Measurements from ENCODE around the gene FHAD1. TPM values are rescaled to one million over a fixed set of nuclear protein-coding genes. Genes with fewer than 3 reads are reported as not detected.

The FHAD1 gene
- total RNA-seq, 2 experiments from 2014 or later, result not detected

GRCh38 chr1:15407580-15407979 lies 160.6 kb downstream of the FHAD1 start:
- H3K4me1 ChIP-seq (ENCODE audit: insufficient read depth, low read length), result peaks cover 48% of the 10 kb centered on the region
- ATAC-seq (ENCODE audit: poor library complexity) (no peak), DNase-seq (peak in 1 of 14 experiments; percentile 56)
- H3K36me3 ChIP-seq (ENCODE audit: insufficient read depth, low read length), result peaks cover 2% of the 10 kb centered on the region
- Mint-ChIP-seq H3K27ac (peak overlapping the region; percentile 94), H3K9me3 (no peaks in the 10 kb centered on the region), H3K4me3 (peak overlapping the region; percentile 74), H3K27me3 (no peaks in the 10 kb centered on the region), H3K4me1 (ENCODE audit: low read depth) (peaks cover 26% of the 10 kb centered on the region), H3K36me3 (ENCODE audit: low read depth) (peaks cover 5% of the 10 kb centered on the region)
- H3K9me3 ChIP-seq (ENCODE audit: control insufficient read depth in 1 of 2, insufficient read depth in 1 of 2, low read length in 2 of 2), result no peaks in the 10 kb centered on the region
- H3K27me3 ChIP-seq (ENCODE audit: control insufficient read depth in 1 of 2, insufficient read depth in 2 of 2, low read length in 2 of 2), result no peaks in the 10 kb centered on the region
- CTCF ChIA-PET, result interaction anchor here (1.0 to 1.8 kb wide), 2 partner anchors 23 to 24 kb away, joined by 4 to 6 read pairs; no protein-coding TSS in a partner anchor
- POLR2A ChIA-PET, result no interaction called here
- TF ChIP-seq CTCF (IDR thresholded peaks at IDR 0.05), result no peak
- intact Hi-C loops (cut with DNase I, micrococcal nuclease), result no loop called here
- H3K4me3 ChIP-seq (ENCODE audit: low read length), result no peak overlapping the region
- H3K27ac ChIP-seq (ENCODE audit: low read depth in 1 of 2, low read length in 2 of 2), result no peak overlapping the region

GRCh38 chr1:15408890-15409387 lies 161.9 kb downstream of the FHAD1 start:
- Histone ChIP-seq H3K36me3 (ENCODE audit: insufficient read depth, low read length) (peaks cover 7% of the 10 kb centered on the region), H3K9me3 (ENCODE audit: control insufficient read depth in 1 of 2, insufficient read depth in 1 of 2, low read length in 2 of 2) (no peaks in the 10 kb centered on the region), H3K4me3 (ENCODE audit: low read length) (peak overlapping the region; percentile 94), H3K4me1 (ENCODE audit: insufficient read depth, low read length) (peaks cover 62% of the 10 kb centered on the region), H3K27ac (ENCODE audit: low read depth in 1 of 2, low read length in 2 of 2) (peak overlapping the region; percentile 48 to 85), H3K27me3 (ENCODE audit: control insufficient read depth in 1 of 2, insufficient read depth in 2 of 2, low read length in 2 of 2) (no peaks in the 10 kb centered on the region)
- Mint-ChIP-seq H3K36me3 (ENCODE audit: low read depth) (peaks cover 5% of the 10 kb centered on the region), H3K4me1 (ENCODE audit: low read depth) (peaks cover 30% of the 10 kb centered on the region), H3K27me3 (no peaks in the 10 kb centered on the region), H3K4me3 (peak overlapping the region; percentile 82), H3K27ac (peak overlapping the region; percentile 94), H3K9me3 (no peaks in the 10 kb centered on the region)
- intact Hi-C loops (cut with DNase I, micrococcal nuclease), result loop anchor here (2.0 kb wide), 2 partner anchors 22 to 116 kb away; partner anchors contain the start of gene CASP9 (in 1 of the 2)
- CTCF ChIA-PET, result interaction anchor here (0.9 kb wide), 1 partner anchor 22 kb away, joined by 4 read pairs; no protein-coding TSS in a partner anchor
- ATAC-seq (ENCODE audit: poor library complexity) (no peak), DNase-seq (no peak)
- TF ChIP-seq CTCF (IDR thresholded peaks at IDR 0.05), result no peak
- POLR2A ChIA-PET, result no interaction called here

- Mint-ChIP-seq H3K27ac (peak within 1 kb of the TSS; percentile 94), H3K9me3 (no peaks in the 10 kb centered on the region), H3K4me1 (ENCODE audit: low read depth) (peaks cover 35% of the 10 kb centered on the region), H3K27me3 (no peaks in the 10 kb centered on the region), H3K4me3 (peak within 1 kb of the TSS; percentile 97), H3K36me3 (ENCODE audit: low read depth) (peaks cover 5% of the 10 kb centered on the region)
- Histone ChIP-seq H3K27me3 (ENCODE audit: control insufficient read depth in 1 of 2, insufficient read depth in 2 of 2, low read length in 2 of 2) (no peaks in the 10 kb centered on the region), H3K4me1 (ENCODE audit: insufficient read depth, low read length) (peaks cover 68% of the 10 kb centered on the region), H3K9me3 (ENCODE audit: control insufficient read depth in 1 of 2, insufficient read depth in 1 of 2, low read length in 2 of 2) (no peaks in the 10 kb centered on the region), H3K27ac (ENCODE audit: low read depth in 1 of 2, low read length in 2 of 2) (peak within 1 kb of the TSS; percentile 55 to 85), H3K36me3 (ENCODE audit: insufficient read depth, low read length) (peaks cover 8% of the 10 kb centered on the region), H3K4me3 (ENCODE audit: low read length) (peak within 1 kb of the TSS; percentile 94)
- DNase-seq (peak; percentile 62 to 99 (median 85)), ATAC-seq (ENCODE audit: poor library complexity) (peak; percentile 79)
- intact Hi-C loops (cut with DNase I, micrococcal nuclease), result loop anchor here (2.0 to 10.0 kb wide), 3 partner anchors 21 to 1645 kb away; partner anchors contain the start of genes CASP9 (in 1 of the 2) and SDHB (in 1 of the 2)
- ChIA-PET CTCF (interaction anchor here (0.9 kb wide), 1 partner anchor 21 kb away, joined by 4 read pairs; no protein-coding TSS in a partner anchor), POLR2A (interaction anchor here (0.9 to 1.0 kb wide), 4 partner anchors 10 to 424 kb away, joined by 3 to 4 read pairs (median 3); partner anchors contain the start of gene DNAJC16)
- no peak for TF ChIP-seq CTCF (IDR thresholded peaks at IDR 0.05)
These were observed 162.6 kb downstream of the FHAD1 start, which contains the start of gene EFHD2 for GRCh38 chr1:15409388-15410222. Gene EFHD2, plus strand, starts transcription at chr1:15409888. Its CDS starts 84 bp downstream, at chr1:15409972.

Data from CD4-positive, alpha-beta T cell (primary cell).